PC-3 (cell line): Measurements from ENCODE around the gene ATF7.

Source experiments
- EZH2 ChIP-seq: fragments of 300-600 bp; sonication (generic); IDR thresholded peaks from one replicate; pipeline ENCODE4 v1.6.1; 2017; ENCODE audit warnings: antibody characterized with exemption, mild to moderate bottlenecking, low read length; ENCODE audit not compliant: unreplicated experiment
- EZH2phosphoT487 ChIP-seq: fragments of 300-600 bp; sonication (generic); IDR thresholded peaks from 2 replicates; pipeline ENCODE4 v1.6.1; 2018; ENCODE audit warnings: mild to moderate bottlenecking, antibody characterized with exemption, low read length, borderline replicate concordance
- TF ChIP-seq, protein P1 (sequence below): fragments of 300-600 bp; sonication (generic); conservative IDR thresholded peaks from 2 replicates; pipeline ENCODE4 v1.5.1; 2017; ENCODE audit warnings: antibody characterized with exemption, low read depth, mild to moderate bottlenecking, low read length

- TF ChIP-seq, protein P1, sequence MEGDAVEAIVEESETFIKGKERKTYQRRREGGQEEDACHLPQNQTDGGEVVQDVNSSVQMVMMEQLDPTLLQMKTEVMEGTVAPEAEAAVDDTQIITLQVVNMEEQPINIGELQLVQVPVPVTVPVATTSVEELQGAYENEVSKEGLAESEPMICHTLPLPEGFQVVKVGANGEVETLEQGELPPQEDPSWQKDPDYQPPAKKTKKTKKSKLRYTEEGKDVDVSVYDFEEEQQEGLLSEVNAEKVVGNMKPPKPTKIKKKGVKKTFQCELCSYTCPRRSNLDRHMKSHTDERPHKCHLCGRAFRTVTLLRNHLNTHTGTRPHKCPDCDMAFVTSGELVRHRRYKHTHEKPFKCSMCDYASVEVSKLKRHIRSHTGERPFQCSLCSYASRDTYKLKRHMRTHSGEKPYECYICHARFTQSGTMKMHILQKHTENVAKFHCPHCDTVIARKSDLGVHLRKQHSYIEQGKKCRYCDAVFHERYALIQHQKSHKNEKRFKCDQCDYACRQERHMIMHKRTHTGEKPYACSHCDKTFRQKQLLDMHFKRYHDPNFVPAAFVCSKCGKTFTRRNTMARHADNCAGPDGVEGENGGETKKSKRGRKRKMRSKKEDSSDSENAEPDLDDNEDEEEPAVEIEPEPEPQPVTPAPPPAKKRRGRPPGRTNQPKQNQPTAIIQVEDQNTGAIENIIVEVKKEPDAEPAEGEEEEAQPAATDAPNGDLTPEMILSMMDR = no peak
- TF ChIP-seq EZH2 (no peak), EZH2phosphoT487 (no peak)
Measured at GRCh38 chr12:53463802-53464560, 162.2 kb downstream of the ATF7 start.
